K562 (cell line): ENCODE measurements around the gene DOK1. TPM values are rescaled to one million over a fixed set of nuclear protein-coding genes. Genes with fewer than 3 reads are reported as not detected.

ENCODE experiments used
- ATF7 ChIP-seq: fragments of 450-650 bp; IDR thresholded peaks from 2 replicates; pipeline ENCODE4 v1.7.1; 2014; ENCODE audit warnings: mild to moderate bottlenecking, moderate library complexity
- BHLHE40 ChIP-seq: IDR thresholded peaks from 2 replicates; pipeline ENCODE4 v1.6.1; 2011; ENCODE audit warnings: low read length, improper control_type of control experiment
- CBX1 ChIP-seq: sonication (generic); IDR thresholded peaks from 2 replicates; pipeline ENCODE4 v1.6.1; 2016; ENCODE audit warnings: antibody characterized with exemption, low read depth, mild to moderate bottlenecking
- CREB3L1 ChIP-seq: fragments of 450-650 bp; IDR thresholded peaks from 2 replicates; pipeline ENCODE4 v1.6.1; 2014; ENCODE audit warnings: low read depth, mild to moderate bottlenecking, moderate library complexity, borderline replicate concordance
- ELF4 ChIP-seq: fragments of 450-650 bp; formaldehyde crosslinking; IDR thresholded peaks from 2 replicates; pipeline ENCODE4 v1.4.0; 2022; ENCODE audit warnings: missing genetic modification characterization
- ELK1 ChIP-seq: sonication (generic); formaldehyde crosslinking; IDR thresholded peaks from 2 replicates; pipeline ENCODE4 v1.8.1; 2022; ENCODE audit warnings: missing genetic modification reagents
- FOXP1 ChIP-seq: sonication (generic); formaldehyde crosslinking; IDR thresholded peaks from 2 replicates; pipeline ENCODE4 v1.8.0; 2022; ENCODE audit warnings: mild to moderate bottlenecking, missing genetic modification reagents
- HDAC2 ChIP-seq: fragments of 450-650 bp; IDR thresholded peaks from 2 replicates; pipeline ENCODE4 v1.6.1; 2016; ENCODE audit warnings: mild to moderate bottlenecking
- KAT8 ChIP-seq: fragments of 450-650 bp; IDR thresholded peaks from 2 replicates; pipeline ENCODE4 v1.6.1; 2016; ENCODE audit warnings: low read depth, mild to moderate bottlenecking
- MBD2 ChIP-seq: sonication (generic); IDR thresholded peaks from 2 replicates; pipeline ENCODE4 v1.6.1; 2016; ENCODE audit warnings: low read depth, borderline replicate concordance
- NCOA2 ChIP-seq, 2 experiments: fragments of 450-650 bp; IDR thresholded peaks; 2 replicates each; pipeline ENCODE4 v1.6.1; 2018; ENCODE audit warnings: mild to moderate bottlenecking in 2 of 2, moderate library complexity in 1 of 2; ENCODE audit not compliant: partially characterized antibody in 2 of 2
- NEUROD1 ChIP-seq: fragments of 150-350 bp; IDR thresholded peaks from 2 replicates; pipeline ENCODE4 v1.6.1; 2014; ENCODE audit warnings: borderline replicate concordance, low read length, low read depth; ENCODE audit not compliant: partially characterized antibody
- NFIC ChIP-seq: fragments of 450-650 bp; IDR thresholded peaks from 2 replicates; pipeline ENCODE4 v1.6.1; 2017; ENCODE audit warnings: mild to moderate bottlenecking, inconsistent platforms
- PHF20 ChIP-seq: fragments of 450-650 bp; IDR thresholded peaks from 2 replicates; pipeline ENCODE4 v1.6.1; 2018; ENCODE audit not compliant: partially characterized antibody
- PHF8 ChIP-seq: fragments of 200-600 bp; sonication (generic); IDR thresholded peaks from 2 replicates; pipeline ENCODE4 v1.6.1; 2012; ENCODE audit warnings: mixed run types, mild to moderate bottlenecking, inconsistent platforms, low read length, moderate library complexity, borderline replicate concordance
- SMARCC2 ChIP-seq: fragments of 450-650 bp; IDR thresholded peaks from 2 replicates; pipeline ENCODE4 v1.6.1; 2017; ENCODE audit warnings: antibody characterized with exemption, moderate library complexity, mild to moderate bottlenecking, low read depth
- TAF7 ChIP-seq: fragments of 450-650 bp; IDR thresholded peaks from 2 replicates; pipeline ENCODE4 v1.6.1; 2016; ENCODE audit warnings: missing genetic modification characterization, missing compliant biosample characterization
- ZFP1 ChIP-seq: fragments of 450-650 bp; formaldehyde crosslinking; IDR thresholded peaks from 2 replicates; pipeline ENCODE4 v1.4.0; 2020; ENCODE audit warnings: mild to moderate bottlenecking, mixed read lengths
- ZNF778 ChIP-seq: fragments of 450-650 bp; formaldehyde crosslinking; IDR thresholded peaks from 2 replicates; pipeline ENCODE4 v1.4.0; 2020; ENCODE audit warnings: mild to moderate bottlenecking, moderate library complexity
- polyA plus RNA-seq, 8 experiments: library from polyadenylated mRNA; depleted of rRNA in 4 of 8; stranded (reverse) in 5 of 8; unstranded in 3 of 8; fragments of >200 nt; fragmentation: Nextera tagmentation in 2 of 8; fragmentation: Illumina TruSeq in 1 of 8; extraction: Ambion mirVana in 2 of 8; extraction: Trizol in 1 of 8; gene quantifications; 2 replicates each; pipeline versions ENCODE4 v1.2.1 to v1.2.3, GENCODE V29; 2011 to 2014; ENCODE audit warnings: inconsistent platforms in 1 of 8, missing spikeins in 1 of 8
- total RNA-seq, 7 experiments: library from RNA; depleted of rRNA in 6 of 7; stranded (reverse); fragments of >200 nt in 6 of 7; fragmentation: Illumina TruSeq in 2 of 7; extraction: Trizol in 2 of 7; gene quantifications; 2 replicates each; pipeline versions ENCODE4 v1.2.1 to v1.2.3, GENCODE V29; 2011 to 2021; ENCODE audit warnings: low replicate concordance in 1 of 7
- TF ChIP-seq, protein P1 (sequence below), 2 experiments: fragments of 450-650 bp in 1 of 2; IDR thresholded peaks; 2 replicates each; pipeline ENCODE4 v1.6.1; 2011 to 2017; ENCODE audit warnings: low read depth in 2 of 2, antibody characterized with exemption in 1 of 2, borderline replicate concordance in 1 of 2, low read length in 1 of 2, mild to moderate bottlenecking in 1 of 2, mixed read lengths in 1 of 2; ENCODE audit not compliant: control insufficient read depth in 1 of 2
- TF ChIP-seq, protein P2 (sequence below), 2 experiments: fragments of 450-650 bp; IDR thresholded peaks; 2 replicates each; pipeline ENCODE4 v1.6.1; 2016

Gene DOK1
- total and polyA plus RNA-seq, 9 of the 15 experiments (the other 6 are each of a cell fraction or from before 2014, with no cell fraction given): 0.59 to 36.4 (median 16.1) TPM

- TF ChIP-seq, protein P1, sequence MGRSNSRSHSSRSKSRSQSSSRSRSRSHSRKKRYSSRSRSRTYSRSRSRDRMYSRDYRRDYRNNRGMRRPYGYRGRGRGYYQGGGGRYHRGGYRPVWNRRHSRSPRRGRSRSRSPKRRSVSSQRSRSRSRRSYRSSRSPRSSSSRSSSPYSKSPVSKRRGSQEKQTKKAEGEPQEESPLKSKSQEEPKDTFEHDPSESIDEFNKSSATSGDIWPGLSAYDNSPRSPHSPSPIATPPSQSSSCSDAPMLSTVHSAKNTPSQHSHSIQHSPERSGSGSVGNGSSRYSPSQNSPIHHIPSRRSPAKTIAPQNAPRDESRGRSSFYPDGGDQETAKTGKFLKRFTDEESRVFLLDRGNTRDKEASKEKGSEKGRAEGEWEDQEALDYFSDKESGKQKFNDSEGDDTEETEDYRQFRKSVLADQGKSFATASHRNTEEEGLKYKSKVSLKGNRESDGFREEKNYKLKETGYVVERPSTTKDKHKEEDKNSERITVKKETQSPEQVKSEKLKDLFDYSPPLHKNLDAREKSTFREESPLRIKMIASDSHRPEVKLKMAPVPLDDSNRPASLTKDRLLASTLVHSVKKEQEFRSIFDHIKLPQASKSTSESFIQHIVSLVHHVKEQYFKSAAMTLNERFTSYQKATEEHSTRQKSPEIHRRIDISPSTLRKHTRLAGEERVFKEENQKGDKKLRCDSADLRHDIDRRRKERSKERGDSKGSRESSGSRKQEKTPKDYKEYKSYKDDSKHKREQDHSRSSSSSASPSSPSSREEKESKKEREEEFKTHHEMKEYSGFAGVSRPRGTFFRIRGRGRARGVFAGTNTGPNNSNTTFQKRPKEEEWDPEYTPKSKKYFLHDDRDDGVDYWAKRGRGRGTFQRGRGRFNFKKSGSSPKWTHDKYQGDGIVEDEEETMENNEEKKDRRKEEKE (IDR thresholded peaks at IDR 0.05; ENCODE audit: borderline replicate concordance in 1 of 2, control insufficient read depth in 1 of 2, low read depth in 2 of 2, low read length in 1 of 2): peak in 1 of 2 experiments; percentile 84; a peak in 2 of 4 replicates
- TF ChIP-seq KAT8 (0 out of 2 replicates have a peak, but pooled peaks have one; percentile 22), HDAC2 (peak; percentile 39; the same call in 1 of the 2 replicates), TAF7 (peak; percentile 93), FOXP1 (peak; percentile 74; the same call in 1 of the 2 replicates), NFIC (peak; percentile 39), ELF4 (CRISPR knock-in tag) (no peak), CREB3L1 (peak; percentile 81), BHLHE40 (peak; percentile 3; the same call in 1 of the 2 replicates), ATF7 (peak; percentile 75), ZNF778 (CRISPR knock-in tag) (no peak), MBD2 (peak; percentile 90), ZFP1 (no peak), PHF20 (peak; percentile 87), PHF8 (peak; percentile 92), NCOA2 (IDR thresholded peaks at IDR 0.05; ENCODE audit: partially characterized antibody in 2 of 2) (no peak), NEUROD1 (peak; percentile 27), CBX1 (peak; percentile 85; the same call in 1 of the 2 replicates), ELK1 (CRISPR knock-in tag) (no peak), SMARCC2 (no peak)
- TF ChIP-seq, protein P2, sequence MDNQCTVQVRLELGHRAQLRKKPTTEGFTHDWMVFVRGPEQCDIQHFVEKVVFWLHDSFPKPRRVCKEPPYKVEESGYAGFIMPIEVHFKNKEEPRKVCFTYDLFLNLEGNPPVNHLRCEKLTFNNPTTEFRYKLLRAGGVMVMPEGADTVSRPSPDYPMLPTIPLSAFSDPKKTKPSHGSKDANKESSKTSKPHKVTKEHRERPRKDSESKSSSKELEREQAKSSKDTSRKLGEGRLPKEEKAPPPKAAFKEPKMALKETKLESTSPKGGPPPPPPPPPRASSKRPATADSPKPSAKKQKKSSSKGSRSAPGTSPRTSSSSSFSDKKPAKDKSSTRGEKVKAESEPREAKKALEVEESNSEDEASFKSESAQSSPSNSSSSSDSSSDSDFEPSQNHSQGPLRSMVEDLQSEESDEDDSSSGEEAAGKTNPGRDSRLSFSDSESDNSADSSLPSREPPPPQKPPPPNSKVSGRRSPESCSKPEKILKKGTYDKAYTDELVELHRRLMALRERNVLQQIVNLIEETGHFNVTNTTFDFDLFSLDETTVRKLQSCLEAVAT (IDR thresholded peaks at IDR 0.05): peak; percentile 35 to 47; a peak in 1 of 4 replicates
Observed at GRCh38 chr2:74529357-74530238, 24.9 kb upstream of the DOK1 start, which contains the start of the genes AUP1 and HTRA2 (continued).
